OCI-LY3 (cell line): Measurements from ENCODE around the gene COL6A2.

ENCODE experiments used
- H2AFZ ChIP-seq: fragments of 200-600, 300-600 bp; shearing (Covaris generic); 2 replicates; pipeline ENCODE4 v1.6.0; 2014; ENCODE audit warnings: antibody characterized with exemption, low read depth, low read length
- H3K27ac ChIP-seq: fragments of 200-600, 300-600 bp; sonication (generic); 2 replicates; pipeline ENCODE4 v1.5.1; 2014; ENCODE audit warnings: mild to moderate bottlenecking, low read length, moderate library complexity, mixed read lengths
- H3K27me3 ChIP-seq: fragments of 200-600, 300-600 bp; sonication (generic); 2 replicates; pipeline ENCODE4 v1.6.1; 2014; ENCODE audit warnings: low read depth, low read length, mixed read lengths
- H3K36me3 ChIP-seq: fragments of 200-600, 300-600 bp; sonication (generic); replicated peaks from 2 replicates; pipeline ENCODE3; 2014; ENCODE audit warnings: low read depth, low read length, mixed read lengths
- H3K4me1 ChIP-seq: fragments of 300-600, 200-600 bp; sonication (generic); 2 replicates; pipeline ENCODE4 v1.6.1; 2014; ENCODE audit warnings: low read length, mixed read lengths
- H3K4me2 ChIP-seq: fragments of 200-600, 300-600 bp; sonication (generic); 2 replicates; pipeline ENCODE4 v1.6.1; 2014; ENCODE audit warnings: low read length, mixed read lengths
- H3K4me3 ChIP-seq: fragments of 300-600, 200-600 bp; sonication (generic); 2 replicates; pipeline ENCODE4 v1.5.1; 2014; ENCODE audit warnings: antibody characterized with exemption, mild to moderate bottlenecking, low read length, moderate library complexity
- H3K79me2 ChIP-seq: fragments of 300-600, 200-600 bp; shearing (Covaris generic); 2 replicates; pipeline ENCODE4 v1.6.1; 2014; ENCODE audit warnings: mild to moderate bottlenecking, low read length, mixed read lengths
- H3K9ac ChIP-seq: fragments of 300-600, 200-600 bp; shearing (Covaris generic); 2 replicates; pipeline ENCODE4 v1.6.0; 2014; ENCODE audit warnings: mild to moderate bottlenecking, low read length, moderate library complexity
- H3K9me3 ChIP-seq: fragments of 200-600, 300-600 bp; shearing (Covaris generic); 2 replicates; pipeline ENCODE4 v1.6.1; 2014; ENCODE audit warnings: low read length, mixed read lengths; ENCODE audit not compliant: insufficient read depth
- H4K20me1 ChIP-seq: fragments of 200-600, 300-600 bp; sonication (generic); 2 replicates; pipeline ENCODE4 v1.6.1; 2016; ENCODE audit warnings: low read length, mixed read lengths; ENCODE audit not compliant: insufficient read depth
- CTCF ChIP-seq: fragments of 200-600, 300-600 bp; sonication (generic); IDR thresholded peaks from 2 replicates; pipeline ENCODE4 v1.5.1; 2014; ENCODE audit warnings: antibody characterized with exemption, low read length, low read depth
- EZH2phosphoT487 ChIP-seq: fragments of 200-600 bp; shearing (Covaris generic); IDR thresholded peaks from 2 replicates; pipeline ENCODE4 v1.6.1; 2018; ENCODE audit warnings: antibody characterized with exemption, mixed run types, low read depth

The COL6A2 gene

GRCh38 chr21:46151989-46152926 lies 54.3 kb downstream of the COL6A2 start:
- TF ChIP-seq CTCF (no peak), EZH2phosphoT487 (no peak)
- H3K4me2 ChIP-seq, result no peak overlapping the region; the same call in 1 of the 2 replicates

DNA sequence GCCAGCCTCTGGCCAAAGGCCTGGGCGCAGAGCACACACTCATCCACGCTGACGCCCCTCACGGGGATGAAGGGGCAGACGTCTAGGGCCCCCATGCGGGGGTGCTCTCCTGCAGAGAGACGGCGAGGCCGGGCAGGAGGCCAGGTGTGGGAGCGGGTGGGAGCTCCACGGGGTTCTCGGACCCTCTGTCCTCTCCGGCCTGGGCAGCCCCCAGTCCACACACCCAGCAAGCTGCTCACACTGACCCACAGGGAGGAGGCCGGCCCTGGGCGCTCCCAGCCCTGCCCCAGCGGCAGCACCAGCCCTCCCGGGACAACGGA lies 55.0 kb downstream of the COL6A2 start:
- Histone ChIP-seq H4K20me1 (no peaks in the 10 kb centered on the region), H2AFZ (no peak overlapping the region), H3K36me3 (no peaks in the 10 kb centered on the region), H3K79me2 (no peaks in the 10 kb centered on the region), H3K4me1 (no peaks in the 10 kb centered on the region), H3K4me2 (peak overlapping the region; percentile 49), H3K27me3 (no peaks in the 10 kb centered on the region), H3K9me3 (no peaks in the 10 kb centered on the region), H3K27ac (no peak overlapping the region), H3K4me3 (peak overlapping the region; percentile 42), H3K9ac (no peak overlapping the region)
- TF ChIP-seq EZH2phosphoT487 (no peak), CTCF (no peak)

More at GRCh38 chr21:46151989-46152926, 54.3 kb downstream of the COL6A2 start:
- H3K4me3 ChIP-seq, result no peak overlapping the region
- H2AFZ ChIP-seq, result no peak overlapping the region
- no peaks in the 10 kb centered on the region for H3K4me1 ChIP-seq
- H3K9ac ChIP-seq, result no peak overlapping the region
- H3K27ac ChIP-seq, result no peak overlapping the region
- H3K9me3 ChIP-seq, result no peaks in the 10 kb centered on the region
- no peaks in the 10 kb centered on the region for H3K79me2 ChIP-seq
- no peaks in the 10 kb centered on the region for H3K36me3 ChIP-seq
- H4K20me1 ChIP-seq, result no peaks in the 10 kb centered on the region
- H3K27me3 ChIP-seq, result no peaks in the 10 kb centered on the region

DNA sequence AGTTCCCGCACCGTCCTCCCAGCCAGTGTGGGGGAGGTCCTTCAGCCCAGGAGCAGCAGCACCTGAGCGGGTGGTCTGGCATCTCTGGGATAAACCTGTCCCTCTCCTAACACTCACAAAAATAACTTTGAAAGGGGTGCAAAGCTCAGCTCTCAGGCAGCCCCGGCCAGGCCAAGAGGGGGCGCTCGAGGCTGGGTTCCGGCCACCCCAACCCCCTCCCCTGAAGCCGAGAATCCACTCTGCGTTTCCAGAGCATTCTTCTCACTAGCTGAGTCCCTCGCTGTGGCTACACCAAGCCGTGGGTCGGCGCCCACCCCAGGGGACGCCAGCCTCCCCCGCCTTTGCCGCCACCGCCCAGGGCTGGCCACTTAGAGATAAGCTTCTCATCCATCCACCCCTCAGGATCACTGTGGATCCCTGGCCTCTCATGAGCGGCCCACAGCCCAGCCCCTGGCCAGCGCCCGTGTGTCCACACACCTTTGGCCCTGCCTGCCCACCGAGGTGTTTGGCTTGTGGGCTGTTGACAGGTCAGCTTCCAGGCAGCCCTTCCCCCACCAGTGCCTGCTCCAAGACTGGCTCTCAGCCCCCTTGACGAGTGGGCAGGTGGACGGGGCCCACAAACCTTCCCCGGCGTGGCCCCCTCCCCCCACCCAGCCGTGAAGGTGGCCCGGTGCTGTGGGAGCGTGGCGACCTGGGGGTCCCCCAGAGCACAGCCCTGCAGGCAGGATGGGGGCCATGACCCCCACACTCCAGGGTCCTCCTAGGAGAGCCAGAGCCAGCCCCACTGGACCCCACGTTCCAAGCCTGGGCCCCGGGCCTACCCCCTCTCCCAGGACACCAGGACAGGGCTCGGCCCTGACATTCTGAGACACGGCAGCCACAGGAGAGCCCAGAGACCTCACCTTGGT lies 55.6 kb downstream of the COL6A2 start:
- Histone ChIP-seq H3K27ac (no peak overlapping the region), H3K27me3 (no peaks in the 10 kb centered on the region), H3K4me2 (peak overlapping the region; percentile 49), H4K20me1 (no peaks in the 10 kb centered on the region), H3K9ac (no peak overlapping the region), H3K36me3 (no peaks in the 10 kb centered on the region), H2AFZ (no peak overlapping the region), H3K4me1 (no peaks in the 10 kb centered on the region), H3K79me2 (no peaks in the 10 kb centered on the region), H3K4me3 (peak overlapping the region; percentile 42), H3K9me3 (no peaks in the 10 kb centered on the region)
- peak; percentile 49 for TF ChIP-seq CTCF
- no peak for TF ChIP-seq EZH2phosphoT487
